ENCODE data around the gene CNPY4. TPM values are rescaled to one million over a fixed set of nuclear protein-coding genes. Genes with fewer than 3 reads are reported as not detected.
A peak's percentile ranks its signal among the peaks of the same experiment; 100 is the strongest.

Gene CNPY4
- total and polyA plus RNA-seq, 10 of the 15 experiments (the other 5 are each of a cell fraction or from before 2014, with no cell fraction given), result 2.5 to 9.2 (median 6.8) TPM

GRCh38 chr7:100069991-100070390 lies 49.4 kb upstream of the CNPY4 start:
- Histone ChIP-seq H3K4me2 (ENCODE audit: control insufficient read depth, insufficient read depth) (no peak overlapping the region), H3K79me2 (ENCODE audit: control insufficient read depth, insufficient read depth, low read length) (no peaks in the 10 kb centered on the region), H3K9ac (ENCODE audit: control insufficient read depth, insufficient read depth, low read length) (no peak overlapping the region), H3K27me3 (replicated peaks in 1 of 2; ENCODE audit: control insufficient read depth in 2 of 2, insufficient read depth in 2 of 2, low read length in 1 of 2) (no peaks in the 10 kb centered on the region), H3K9me3 (replicated peaks; ENCODE audit: control insufficient read depth, insufficient read depth, low read length) (peaks cover 32% of the 10 kb centered on the region; the same call in 2 of the 3 replicates), H3K27ac (ENCODE audit: control insufficient read depth, insufficient read depth) (no peak overlapping the region), H3K36me3 (ENCODE audit: control insufficient read depth in 2 of 2, insufficient read depth in 2 of 2, low read length in 1 of 2) (peaks cover 25 to 43% of the 10 kb centered on the region in 2 experiments), H4K20me1 (ENCODE audit: control insufficient read depth, insufficient read depth) (no peaks in the 10 kb centered on the region), H3K4me1 (ENCODE audit: control insufficient read depth, insufficient read depth, low read length) (no peaks in the 10 kb centered on the region), H3K4me3 (no peak overlapping the region), H2AFZ (ENCODE audit: control insufficient read depth, low read depth, low read length) (no peak overlapping the region)
- TF ChIP-seq MYB (IDR thresholded peaks at IDR 0.05; ENCODE audit: borderline replicate concordance, low read depth, low read length) (no peak), CBFB (IDR thresholded peaks at IDR 0.05; ENCODE audit: low read depth) (no peak), HCFC1 (IDR thresholded peaks at IDR 0.05; ENCODE audit: low read length) (no peak)
- FAIRE-seq (no peak), ATAC-seq (no peak), DNase-seq (ENCODE audit: low read depth, low spot score) (no peak)
- RAD21 ChIA-PET (ENCODE audit: unreplicated experiment), result no interaction called here
- SMC1A ChIA-PET (ENCODE audit: uncharacterized antibody, unreplicated experiment), result interaction anchor here (0.5 to 1.1 kb wide), 2 partner anchors 13 to 76 kb away, joined by 3 read pairs; no protein-coding TSS in a partner anchor
- CTCF ChIA-PET, result interaction anchor here (0.7 kb wide), 1 partner anchor 12 kb away, joined by 3 read pairs; no protein-coding TSS in a partner anchor
- intact Hi-C loops (cut with micrococcal nuclease; ENCODE audit: unreplicated experiment) (no loop called here), in situ Hi-C loops (cut with MboI) (no loop called here)
- BruUV-seq (replicated peaks), result no TSS peak
- POLR2A ChIA-PET, result interaction anchor here (0.7 to 1.4 kb wide), 3 partner anchors 11 to 688 kb away, joined by 3 to 5 read pairs (median 3); partner anchors contain the start of gene ZNF3
- 96% methylated on average over 5 of the region's 5 CpGs for WGBS (ENCODE audit: insufficient coverage, insufficient replicate concordance, low lambda C conversion rate, missing lambda C conversion rate)

DNA sequence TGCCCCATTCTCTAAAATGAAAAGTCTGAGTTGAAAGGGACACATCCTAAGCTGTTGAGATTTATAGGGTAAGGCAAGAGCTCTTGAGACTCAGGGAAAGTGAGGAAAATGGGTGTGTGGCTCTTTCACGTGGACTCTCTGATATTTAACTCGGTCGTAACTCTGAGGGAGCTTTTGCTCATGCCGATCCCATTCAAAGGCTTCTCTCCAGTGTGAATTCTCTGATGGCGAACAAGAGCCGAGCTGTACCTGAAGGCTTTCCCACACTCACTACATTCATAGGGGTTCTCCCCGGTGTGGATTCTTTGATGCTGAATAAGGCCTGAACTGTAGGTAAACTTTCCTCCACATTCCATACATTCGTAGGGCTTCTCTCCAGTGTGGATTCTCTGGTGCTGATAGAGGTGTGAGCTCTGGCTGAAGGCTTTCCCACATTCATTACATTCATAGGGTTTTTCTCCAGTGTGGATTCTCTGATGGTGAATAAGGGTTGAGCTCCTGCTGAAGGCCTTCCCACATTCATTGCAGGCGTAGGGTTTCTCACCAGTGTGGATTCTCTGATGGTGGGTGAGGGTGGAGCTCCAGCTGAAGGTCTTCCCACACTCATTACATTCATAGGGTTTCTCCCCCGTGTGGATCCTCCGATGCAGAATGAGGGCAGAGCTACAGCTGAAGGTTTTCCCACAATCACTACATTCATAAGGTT lies 48.3 kb upstream of the CNPY4 start:
- H3K9ac ChIP-seq (ENCODE audit: control insufficient read depth, insufficient read depth, low read length), result no peak overlapping the region
- DNase-seq (ENCODE audit: low read depth, low spot score), result no peak
- H3K4me3 ChIP-seq, result no peak overlapping the region
- BruUV-seq (replicated peaks), result TSS peak; percentile 42
- ATAC-seq, result no peak
- RAD21 ChIA-PET (ENCODE audit: unreplicated experiment), result interaction anchor here (2.0 kb wide), 1 partner anchor 11 kb away, joined by 5 read pairs; no protein-coding TSS in a partner anchor
- peaks cover 32% of the 10 kb centered on the region; the same call in 2 of the 3 replicates for H3K9me3 ChIP-seq (replicated peaks; ENCODE audit: control insufficient read depth, insufficient read depth, low read length)
- CTCF ChIA-PET, result interaction anchor here (0.6 to 1.5 kb wide), 3 partner anchors 11 to 517 kb away, joined by 3 to 4 read pairs (median 4); no protein-coding TSS in a partner anchor
- intact Hi-C loops (cut with micrococcal nuclease; ENCODE audit: unreplicated experiment), result no loop called here
- TF ChIP-seq CBX5 (IDR thresholded peaks at IDR 0.05; ENCODE audit: low read depth) (peak; percentile 99), POLR2AphosphoS5 (IDR thresholded peaks at IDR 0.05; ENCODE audit: low read length) (peak; percentile 39; the same call in 1 of the 2 replicates), CEBPZ (IDR thresholded peaks at IDR 0.05; ENCODE audit: low read depth, low read length) (no peak), KLF5 (IDR thresholded peaks at IDR 0.05; ENCODE audit: partially characterized antibody) (peak; percentile 74), GABPA (IDR thresholded peaks at IDR 0.05; ENCODE audit: low read depth) (no peak)
- TF ChIP-seq, protein P1, sequence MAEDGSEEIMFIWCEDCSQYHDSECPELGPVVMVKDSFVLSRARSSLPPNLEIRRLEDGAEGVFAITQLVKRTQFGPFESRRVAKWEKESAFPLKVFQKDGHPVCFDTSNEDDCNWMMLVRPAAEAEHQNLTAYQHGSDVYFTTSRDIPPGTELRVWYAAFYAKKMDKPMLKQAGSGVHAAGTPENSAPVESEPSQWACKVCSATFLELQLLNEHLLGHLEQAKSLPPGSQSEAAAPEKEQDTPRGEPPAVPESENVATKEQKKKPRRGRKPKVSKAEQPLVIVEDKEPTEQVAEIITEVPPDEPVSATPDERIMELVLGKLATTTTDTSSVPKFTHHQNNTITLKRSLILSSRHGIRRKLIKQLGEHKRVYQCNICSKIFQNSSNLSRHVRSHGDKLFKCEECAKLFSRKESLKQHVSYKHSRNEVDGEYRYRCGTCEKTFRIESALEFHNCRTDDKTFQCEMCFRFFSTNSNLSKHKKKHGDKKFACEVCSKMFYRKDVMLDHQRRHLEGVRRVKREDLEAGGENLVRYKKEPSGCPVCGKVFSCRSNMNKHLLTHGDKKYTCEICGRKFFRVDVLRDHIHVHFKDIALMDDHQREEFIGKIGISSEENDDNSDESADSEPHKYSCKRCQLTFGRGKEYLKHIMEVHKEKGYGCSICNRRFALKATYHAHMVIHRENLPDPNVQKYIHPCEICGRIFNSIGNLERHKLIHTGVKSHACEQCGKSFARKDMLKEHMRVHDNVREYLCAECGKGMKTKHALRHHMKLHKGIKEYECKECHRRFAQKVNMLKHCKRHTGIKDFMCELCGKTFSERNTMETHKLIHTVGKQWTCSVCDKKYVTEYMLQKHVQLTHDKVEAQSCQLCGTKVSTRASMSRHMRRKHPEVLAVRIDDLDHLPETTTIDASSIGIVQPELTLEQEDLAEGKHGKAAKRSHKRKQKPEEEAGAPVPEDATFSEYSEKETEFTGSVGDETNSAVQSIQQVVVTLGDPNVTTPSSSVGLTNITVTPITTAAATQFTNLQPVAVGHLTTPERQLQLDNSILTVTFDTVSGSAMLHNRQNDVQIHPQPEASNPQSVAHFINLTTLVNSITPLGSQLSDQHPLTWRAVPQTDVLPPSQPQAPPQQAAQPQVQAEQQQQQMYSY (CRISPR knock-in tag; IDR thresholded peaks at IDR 0.05), result no peak
- no peaks in the 10 kb centered on the region for H3K27me3 ChIP-seq (replicated peaks in 1 of 2; ENCODE audit: control insufficient read depth in 2 of 2, insufficient read depth in 2 of 2, low read length in 1 of 2)
- WGBS (ENCODE audit: insufficient coverage, insufficient replicate concordance, low lambda C conversion rate, missing lambda C conversion rate), result 95% methylated on average over 11 of the region's 11 CpGs
- H3K79me2 ChIP-seq (ENCODE audit: control insufficient read depth, insufficient read depth, low read length), result no peaks in the 10 kb centered on the region
- H3K36me3 ChIP-seq (ENCODE audit: control insufficient read depth in 2 of 2, insufficient read depth in 2 of 2, low read length in 1 of 2), result peaks cover 30 to 54% of the 10 kb centered on the region in 2 experiments
- H4K20me1 ChIP-seq (ENCODE audit: control insufficient read depth, insufficient read depth), result no peaks in the 10 kb centered on the region
- SMC1A ChIA-PET (ENCODE audit: uncharacterized antibody, unreplicated experiment), result interaction anchor here (0.7 kb wide), 1 partner anchor 712 kb away, joined by 3 read pairs; no protein-coding TSS in a partner anchor
- H3K4me1 ChIP-seq (ENCODE audit: control insufficient read depth, insufficient read depth, low read length), result no peaks in the 10 kb centered on the region
- in situ Hi-C loops (cut with MboI), result no loop called here
- H3K27ac ChIP-seq (ENCODE audit: control insufficient read depth, insufficient read depth), result no peak overlapping the region
- H3K4me2 ChIP-seq (ENCODE audit: control insufficient read depth, insufficient read depth), result no peak overlapping the region
- POLR2A ChIA-PET, result interaction anchor here (0.7 to 1.0 kb wide), 2 partner anchors 8 to 12 kb away, joined by 3 read pairs; no protein-coding TSS in a partner anchor
- no peak for FAIRE-seq
- no peak overlapping the region for H2AFZ ChIP-seq (ENCODE audit: control insufficient read depth, low read depth, low read length)

Data from GM12878 (cell line).